Measurements from ENCODE around the gene SRGAP3. TPM values are rescaled to one million over a fixed set of nuclear protein-coding genes. Genes with fewer than 3 reads are reported as not detected.

Gene SRGAP3
- total RNA-seq, 1 donor from 2014 or later, result 10.3 TPM

GRCh38 chr3:9214185-9214584, 35.3 kb downstream of the SRGAP3 start:
- no peak for DNase-seq
- no peak for TF ChIP-seq CTCF (IDR thresholded peaks at IDR 0.05; ENCODE audit: borderline replicate concordance)
- intact Hi-C loops (cut with micrococcal nuclease), result no loop called here
- Histone ChIP-seq H3K4me3 (no peak overlapping the region), H3K27me3 (ENCODE audit: low read depth) (no peaks in the 10 kb centered on the region), H3K9me3 (replicated peaks) (no peaks in the 10 kb centered on the region), H3K4me1 (peaks cover 6% of the 10 kb centered on the region), H3K27ac (replicated peaks) (no peak overlapping the region), H3K36me3 (no peaks in the 10 kb centered on the region)

- Histone ChIP-seq H3K4me3 (no peak overlapping the region), H3K4me1 (peaks cover 4% of the 10 kb centered on the region), H3K27ac (replicated peaks) (no peak overlapping the region), H3K9me3 (replicated peaks) (no peaks in the 10 kb centered on the region), H3K27me3 (ENCODE audit: low read depth) (no peaks in the 10 kb centered on the region), H3K36me3 (no peaks in the 10 kb centered on the region)
- no peak for TF ChIP-seq CTCF (IDR thresholded peaks at IDR 0.05; ENCODE audit: borderline replicate concordance)
- no peak for DNase-seq
- intact Hi-C loops (cut with micrococcal nuclease), result no loop called here
Measured at GRCh38 chr3:9213019-9213634, 36.3 kb downstream of the SRGAP3 start.

GRCh38 chr3:9211155-9211950, 38.1 kb downstream of the SRGAP3 start:
- no peak for DNase-seq
- intact Hi-C loops (cut with micrococcal nuclease), result no loop called here
- Histone ChIP-seq H3K27me3 (ENCODE audit: low read depth) (no peaks in the 10 kb centered on the region), H3K9me3 (replicated peaks) (no peaks in the 10 kb centered on the region), H3K36me3 (no peaks in the 10 kb centered on the region), H3K4me3 (no peak overlapping the region), H3K27ac (replicated peaks) (no peak overlapping the region), H3K4me1 (peaks cover 3% of the 10 kb centered on the region)
- no peak for TF ChIP-seq CTCF (IDR thresholded peaks at IDR 0.05; ENCODE audit: borderline replicate concordance)

- no peaks in the 10 kb centered on the region for H3K36me3 ChIP-seq
- H3K4me3 ChIP-seq, result no peak overlapping the region
- no peak overlapping the region for H3K27ac ChIP-seq (replicated peaks)
- DNase-seq, result no peak
- intact Hi-C loops (cut with micrococcal nuclease), result no loop called here
- H3K9me3 ChIP-seq (replicated peaks), result no peaks in the 10 kb centered on the region
- no peak for TF ChIP-seq CTCF (IDR thresholded peaks at IDR 0.05; ENCODE audit: borderline replicate concordance)
- no peaks in the 10 kb centered on the region for H3K27me3 ChIP-seq (ENCODE audit: low read depth)
- peaks cover 3% of the 10 kb centered on the region for H3K4me1 ChIP-seq
Measured at GRCh38 chr3:9209777-9210176, 39.7 kb downstream of the SRGAP3 start.

- no peaks in the 10 kb centered on the region for H3K27me3 ChIP-seq (ENCODE audit: low read depth)
Measured at GRCh38 chr3:9208605-9209152, 40.8 kb downstream of the SRGAP3 start.

More at GRCh38 chr3:9208605-9209152, 40.8 kb downstream of the SRGAP3 start:
- no peak for DNase-seq
- Histone ChIP-seq H3K4me1 (peaks cover 3% of the 10 kb centered on the region), H3K4me3 (no peak overlapping the region), H3K27ac (replicated peaks) (no peak overlapping the region), H3K9me3 (replicated peaks) (no peaks in the 10 kb centered on the region), H3K36me3 (no peaks in the 10 kb centered on the region)
- intact Hi-C loops (cut with micrococcal nuclease), result no loop called here
- TF ChIP-seq CTCF (IDR thresholded peaks at IDR 0.05; ENCODE audit: borderline replicate concordance), result no peak

Data from left ventricle myocardium inferior (tissue), 1 donor.